GM12892 (cell line): Measurements from ENCODE around the gene SMIM29. TPM values are rescaled to one million over a fixed set of nuclear protein-coding genes. Genes with fewer than 3 reads are reported as not detected.

ENCODE experiments used
- DNase-seq: peaks from one replicate; pipeline ENCODE4 v3.0.0; 2011; ENCODE audit not compliant: insufficient read length
- FAIRE-seq: peaks from 2 replicates; lab custom pipeline; 2011; peaks lifted over from hg19 to GRCh38; lab: Jason Lieb, UNC
- POLR2A ChIP-seq: IDR thresholded peaks from 2 replicates; pipeline ENCODE4 v1.6.1; 2011; ENCODE audit warnings: low read depth, low read length, control low read depth
- POLR2AphosphoS5 ChIP-seq: IDR thresholded peaks from 2 replicates; pipeline ENCODE4 v1.6.1; 2011; ENCODE audit warnings: low read depth, low read length, control low read depth
- TAF1 ChIP-seq: IDR thresholded peaks from 2 replicates; pipeline ENCODE4 v1.6.1; 2011; ENCODE audit warnings: low read depth, mild to moderate bottlenecking, control low read depth, low read length, borderline replicate concordance
- polyA plus RNA-seq: library from polyadenylated mRNA; unstranded; fragments of >200 nt; gene quantifications from one replicate; pipeline ENCODE4 v1.2.1, GENCODE V29; 2012; ENCODE audit warnings: missing spikeins, inconsistent platforms; ENCODE audit not compliant: missing spikeins

SMIM29 gene
- polyA plus RNA-seq: 12.5 TPM

DNA sequence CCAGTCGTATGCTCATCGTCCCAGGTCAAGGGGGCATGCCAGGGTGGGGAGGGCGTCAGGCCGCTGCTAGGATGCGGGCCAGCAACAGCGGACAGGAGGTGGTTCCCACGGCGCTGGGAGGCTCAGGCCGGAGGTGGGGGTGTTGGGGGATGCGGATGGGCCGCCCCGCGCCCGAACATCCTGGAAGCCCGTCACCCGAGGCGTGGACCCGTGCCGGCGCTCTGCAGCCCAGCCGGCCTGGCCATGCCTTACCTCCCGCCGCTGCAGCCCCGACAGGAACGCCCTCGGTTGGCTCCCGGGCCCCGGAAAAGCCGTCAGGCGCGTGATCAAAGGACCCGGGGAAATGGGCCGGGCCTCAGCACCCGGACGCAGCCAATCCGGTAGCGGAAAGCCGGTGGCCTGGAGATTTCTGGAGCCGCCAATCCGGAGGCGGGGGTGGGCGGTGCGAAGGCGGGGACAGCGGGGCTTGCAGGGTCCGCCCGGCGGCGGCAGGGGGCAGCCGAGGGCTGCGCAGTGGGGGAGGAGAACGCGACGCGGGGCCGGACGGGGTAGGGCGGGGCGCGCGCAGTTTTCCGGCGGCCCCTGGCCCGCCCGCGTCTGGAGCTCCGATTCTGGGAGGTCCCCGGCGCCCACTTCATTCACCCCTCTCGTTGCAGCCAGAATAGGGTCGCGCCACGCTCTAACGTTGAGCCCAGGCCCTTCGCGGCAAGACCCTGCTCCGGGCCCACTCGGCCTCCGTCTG, at the start of gene SMIM29:
SMIM29 (minus strand) TSS at position 280 of the 742 bp plus-strand sequence. CDS start 1,215 bp downstream, outside the sequence.
- FAIRE-seq (peak; percentile 86), DNase-seq (peak; percentile 96)
- TF ChIP-seq POLR2AphosphoS5 (no peak), POLR2A (peak; percentile 78; the same call in 1 of the 2 replicates)

DNA sequence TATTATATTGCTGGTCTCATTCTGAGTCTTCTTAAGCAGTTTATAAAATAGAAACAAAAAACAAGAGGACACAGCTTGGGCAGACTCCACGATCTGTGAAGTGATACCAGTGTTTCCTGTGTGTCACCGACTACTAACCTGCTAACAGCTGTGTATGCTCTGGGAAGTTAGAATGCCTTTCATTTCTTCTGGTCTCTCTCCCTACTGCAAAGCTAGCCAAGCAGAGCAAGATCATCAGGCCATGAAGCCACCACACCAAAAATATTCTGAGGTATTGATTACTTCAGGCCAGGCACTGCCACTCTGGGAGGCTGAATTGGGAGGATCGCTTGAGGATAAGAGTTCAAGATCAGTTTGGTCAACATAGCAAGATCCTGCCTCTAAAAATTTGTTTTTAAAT, 46.9 kb upstream of the SMIM29 start:
- TF ChIP-seq TAF1: 0 out of 2 replicates have a peak, but pooled peaks have one; percentile 21
- no peak for TF ChIP-seq POLR2A
- DNase-seq (peak; percentile 43), FAIRE-seq (peak; percentile 81)

DNA sequence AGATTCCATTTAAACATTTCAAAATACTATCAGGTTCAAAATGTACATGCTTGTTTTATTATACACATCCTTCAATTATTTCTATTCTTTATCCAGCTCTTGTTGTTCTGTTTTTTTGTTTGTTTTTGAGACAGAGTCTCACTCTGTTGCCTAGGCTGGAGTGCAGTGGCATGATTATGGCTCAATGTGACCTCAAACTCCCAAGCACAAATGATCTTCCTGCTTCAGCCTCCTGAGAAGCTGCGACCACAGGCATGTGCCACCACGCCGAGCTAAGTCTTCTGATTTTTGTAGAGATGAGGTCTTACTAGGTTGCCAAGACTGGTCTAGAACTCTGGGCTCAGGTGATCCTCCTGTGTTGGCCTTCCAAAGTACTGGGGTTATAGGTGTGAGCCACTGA, 44.1 kb upstream of the SMIM29 start:
- DNase-seq (no peak), FAIRE-seq (no peak)
- TF ChIP-seq POLR2AphosphoS5: no peak
- no peak for TF ChIP-seq TAF1
- TF ChIP-seq POLR2A: no peak

DNA sequence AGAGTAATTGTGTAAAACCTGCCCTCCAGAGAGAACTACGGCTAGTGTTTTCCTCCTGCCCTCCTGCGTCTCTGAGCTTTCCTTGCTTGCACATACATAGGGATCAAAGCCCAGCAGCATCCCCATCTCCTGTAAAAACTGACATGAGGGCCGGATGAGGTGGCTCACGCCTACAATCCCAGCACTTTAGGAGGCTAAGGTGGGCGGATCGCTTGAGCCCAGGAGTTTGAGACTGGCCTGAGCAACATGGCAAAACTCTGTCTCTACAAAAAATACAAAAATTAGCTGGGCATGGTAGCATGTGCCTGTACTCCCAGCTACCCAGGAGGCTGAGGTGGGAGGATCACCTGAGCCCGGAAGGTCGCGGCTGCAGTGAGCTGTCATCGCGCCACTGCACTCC, 40.3 kb upstream of the SMIM29 start:
- no peak for DNase-seq
- no peak for TF ChIP-seq POLR2A
- FAIRE-seq: no peak

DNA sequence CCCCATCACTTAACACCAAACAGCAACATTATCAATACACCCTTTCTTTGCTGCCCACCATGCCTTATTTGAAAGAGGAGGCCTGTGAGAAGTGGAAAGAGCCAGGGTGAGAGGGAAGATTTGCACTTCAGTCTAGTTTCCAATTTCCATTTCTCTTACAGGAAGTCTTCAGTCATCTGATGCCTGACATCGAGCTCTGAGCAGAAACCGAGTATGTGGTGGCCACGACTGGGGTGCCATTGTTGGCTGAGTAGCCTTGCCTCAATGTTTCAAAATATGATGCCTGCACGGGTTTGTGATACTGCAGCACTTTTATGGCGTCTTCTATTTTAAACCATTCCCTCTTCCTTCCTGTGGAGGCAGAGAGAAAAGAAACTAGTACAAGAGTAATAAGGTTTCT, 39.8 kb upstream of the SMIM29 start:
- TF ChIP-seq POLR2A: no peak
- TF ChIP-seq TAF1: no peak
- no peak for TF ChIP-seq POLR2AphosphoS5
- DNase-seq (no peak), FAIRE-seq (no peak)

DNA sequence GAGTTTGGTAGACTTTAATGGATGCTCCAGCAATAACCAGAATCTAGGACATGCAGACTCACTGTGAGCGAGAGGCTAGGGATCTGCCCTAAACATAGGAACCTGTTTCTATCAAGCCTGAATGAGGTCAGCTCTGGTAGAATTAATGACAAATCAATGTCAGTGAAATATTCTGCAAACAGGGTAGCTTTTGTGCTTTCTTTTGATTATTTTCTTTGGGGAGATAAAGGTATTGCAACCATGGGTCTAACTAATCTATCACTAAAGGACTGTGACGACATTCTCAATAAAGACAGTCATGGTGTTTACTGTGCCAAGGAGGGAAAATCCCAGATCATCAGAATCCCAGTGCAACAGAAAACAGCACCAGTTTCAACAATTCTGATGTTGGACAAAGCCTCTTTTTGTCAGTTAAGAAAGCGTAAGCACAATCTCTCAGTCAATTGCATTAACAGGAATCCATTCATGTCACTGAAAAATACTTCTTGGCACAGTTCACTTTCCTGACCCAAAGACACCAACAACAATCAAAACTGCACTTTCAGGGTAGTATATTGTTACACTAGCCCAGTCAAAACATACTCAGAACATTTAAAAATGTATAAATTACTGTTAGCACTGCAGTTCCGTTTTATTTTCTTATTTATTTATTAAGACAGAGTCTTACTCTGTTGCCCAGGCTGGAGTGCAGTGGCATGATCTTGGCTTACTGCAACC, 36.8 kb upstream of the SMIM29 start:
- DNase-seq (no peak), FAIRE-seq (no peak)
- TF ChIP-seq TAF1 (no peak), POLR2A (no peak), POLR2AphosphoS5 (no peak)

DNA sequence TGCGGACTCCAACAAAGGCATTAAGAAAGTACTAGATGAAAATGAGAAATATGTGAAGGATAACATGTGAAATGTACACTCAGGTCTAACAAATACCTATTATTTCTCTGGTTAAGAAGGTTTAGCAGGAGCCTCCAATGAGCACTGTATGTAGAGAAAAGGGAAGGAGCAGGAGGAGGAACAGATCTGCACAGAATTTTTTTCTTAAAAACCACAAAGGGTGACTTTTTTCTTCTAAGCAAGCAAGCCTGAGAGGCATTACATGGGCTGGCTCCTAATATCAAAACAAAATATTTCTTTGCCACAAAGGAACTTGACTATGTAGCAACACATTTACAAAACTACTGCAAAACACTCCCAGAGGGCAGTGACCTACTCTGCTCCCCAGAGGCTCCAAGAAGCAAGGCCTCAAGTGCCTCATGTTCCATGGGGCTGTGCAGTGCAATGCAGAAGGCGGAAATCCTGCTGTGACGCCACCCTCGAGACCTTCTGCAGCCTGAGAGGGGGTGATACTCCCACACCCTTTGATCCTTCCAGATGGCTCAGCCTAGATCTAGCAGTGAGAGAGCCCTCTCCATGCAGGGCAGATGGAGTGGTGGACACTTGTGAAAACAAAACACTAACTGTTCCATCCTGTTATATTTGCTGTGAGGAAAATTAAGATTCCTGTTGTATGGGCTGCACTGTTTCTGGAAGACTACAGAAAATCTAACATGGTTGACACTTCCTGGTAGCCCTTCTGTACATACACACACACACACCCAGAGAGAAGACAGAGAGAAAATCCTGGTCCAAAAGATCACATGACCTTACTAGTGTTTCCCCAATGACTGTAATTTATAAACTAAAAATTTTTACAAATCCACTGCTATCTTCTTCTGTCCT, 36.0 kb upstream of the SMIM29 start:
- TF ChIP-seq POLR2AphosphoS5: no peak
- TF ChIP-seq TAF1: no peak
- TF ChIP-seq POLR2A: no peak
- DNase-seq (no peak), FAIRE-seq (no peak)

DNA sequence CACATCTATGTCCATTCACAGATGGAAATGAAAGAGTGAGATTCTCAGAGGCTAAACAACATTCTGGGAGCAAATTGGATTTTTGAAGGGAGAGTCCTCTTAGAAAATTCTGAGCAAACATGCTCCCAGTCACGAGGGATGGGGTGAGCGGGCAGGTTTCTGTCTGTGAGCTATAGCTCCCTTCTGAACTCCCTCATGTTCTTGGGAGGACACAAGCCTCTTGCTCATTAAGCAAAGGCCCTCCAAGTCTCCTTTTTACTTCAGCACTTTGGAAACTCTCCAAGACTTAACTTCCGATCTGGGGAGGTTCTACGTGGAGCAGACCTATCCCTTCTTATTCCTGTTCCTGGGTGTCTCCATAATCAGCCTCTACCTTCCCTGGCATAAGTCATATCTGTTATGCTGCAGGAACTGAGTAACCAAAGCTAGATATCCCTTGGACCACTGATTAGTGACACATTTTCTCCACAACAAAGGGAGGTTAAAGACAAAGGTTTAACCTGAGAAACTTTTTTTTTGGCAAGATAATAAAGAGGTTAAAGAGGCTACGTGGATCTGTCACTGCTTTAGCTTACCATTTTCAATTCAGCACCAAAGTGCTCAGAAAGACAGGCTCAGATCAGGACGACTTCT, 33.0 kb upstream of the SMIM29 start:
- TF ChIP-seq POLR2AphosphoS5: no peak
- TF ChIP-seq TAF1: no peak
- no peak for TF ChIP-seq POLR2A
- FAIRE-seq: no peak
- no peak for DNase-seq

DNA sequence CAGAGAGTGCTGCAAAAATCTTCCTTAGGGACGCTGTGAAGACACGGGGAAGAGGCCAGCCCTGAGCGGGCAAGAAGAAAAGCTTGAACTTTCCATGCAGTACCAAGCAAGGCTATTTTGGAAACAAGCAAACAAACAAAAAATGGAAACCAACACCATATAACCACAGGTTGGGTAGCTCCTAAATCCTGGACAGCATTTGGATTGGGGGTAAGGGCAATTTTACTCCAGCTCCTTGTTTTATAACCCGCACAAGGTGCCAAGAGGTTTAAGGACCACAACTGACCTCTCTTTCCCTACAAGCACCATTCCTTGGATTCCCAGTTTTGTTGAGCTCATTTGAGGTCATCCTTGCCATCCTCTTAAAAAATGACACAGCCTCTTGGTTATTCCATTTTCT, 31.4 kb upstream of the SMIM29 start:
- FAIRE-seq: no peak
- no peak for TF ChIP-seq POLR2AphosphoS5
- DNase-seq: no peak

DNA sequence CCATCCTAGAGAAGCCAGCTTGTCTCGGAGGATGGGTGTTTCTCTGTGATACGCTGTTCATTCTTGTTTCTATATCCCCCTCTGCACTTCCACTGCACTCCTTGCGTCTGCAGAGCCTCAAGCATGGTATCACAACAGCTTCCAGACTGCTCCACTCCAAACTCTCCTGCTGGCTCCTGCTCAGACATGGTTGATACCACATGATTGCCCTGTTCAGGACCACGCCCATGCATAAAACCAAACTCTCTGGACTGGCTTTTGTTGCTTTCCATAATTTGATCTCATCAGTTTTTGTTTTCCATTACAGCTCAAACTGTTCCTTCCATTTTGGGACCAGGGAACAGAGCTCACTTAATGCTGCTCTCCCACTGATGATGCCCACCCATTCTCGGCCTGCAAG, 30.0 kb upstream of the SMIM29 start:
- DNase-seq (no peak), FAIRE-seq (no peak)
- no peak for TF ChIP-seq TAF1

DNA sequence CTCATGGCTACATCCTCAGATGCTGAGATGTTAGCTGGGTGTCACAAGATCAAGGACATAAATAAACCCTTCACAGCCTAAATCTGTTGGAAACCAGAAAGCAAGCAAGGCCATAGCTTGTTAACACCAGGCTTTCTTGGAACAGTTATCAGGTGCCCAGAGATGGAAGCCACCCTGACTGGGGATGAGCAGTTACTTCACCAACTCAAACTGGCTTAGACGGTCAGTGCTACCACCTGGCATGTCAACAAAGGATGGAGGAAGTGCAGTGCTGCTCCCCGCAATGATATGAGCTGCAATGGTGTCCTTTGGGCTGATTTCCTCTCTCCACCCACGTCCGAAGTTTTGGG, 28.9 kb upstream of the SMIM29 start:
- TF ChIP-seq POLR2AphosphoS5: no peak
- DNase-seq (no peak), FAIRE-seq (no peak)
